Thyroid gland (tissue), 4 donors: ENCODE data around the gene RAB11A. TPM values are rescaled to one million over a fixed set of nuclear protein-coding genes. Genes with fewer than 3 reads are reported as not detected.
A peak's percentile ranks its signal among the peaks of the same experiment; 100 is the strongest.
"Not testable (repeated sequence)": the region's sequence is repeated elsewhere in the genome, so short reads cannot be mapped to it uniquely, and the experiment has no call there.

Experiments
- DNase-seq, 2 donors: peaks; one replicate each; pipeline ENCODE4 v3.0.0-alpha.2; 2019
- H3K27ac ChIP-seq, 3 donors: fragments of 200-600 bp; sonication (generic); 1 replicate in 2 of 3; 2 replicates in 1 of 3; pipeline ENCODE4 v1.5.1; 2016 to 2019; ENCODE audit warnings: mild to moderate bottlenecking in 1 of 3, moderate library complexity in 1 of 3
- H3K27me3 ChIP-seq: fragments of 200-600 bp; sonication (generic); one replicate; pipeline ENCODE4 v1.5.1; 2019
- H3K36me3 ChIP-seq, 2 donors: fragments of 200-600 bp; sonication (generic); one replicate each; pipeline ENCODE4 v1.5.1; 2016 to 2019
- H3K4me1 ChIP-seq, 2 donors: fragments of 200-600 bp; sonication (generic); one replicate each; pipeline ENCODE4 v1.5.1; 2017 to 2019
- H3K4me3 ChIP-seq, 3 donors: fragments of 200-600 bp; sonication (generic); replicated peaks in 1 of 3; 1 replicate in 2 of 3; 2 replicates in 1 of 3; pipeline ENCODE4 v1.5.1; 2016; ENCODE audit warnings: mild to moderate bottlenecking in 1 of 3
- H3K9me3 ChIP-seq: fragments of 200-600 bp; sonication (generic); one replicate; pipeline ENCODE4 v1.5.1; 2017
- CTCF ChIP-seq, 6 experiments: fragments of 200-600 bp in 3 of 6; fragments of 450-650 bp in 3 of 6; sonication (generic) in 3 of 6; IDR thresholded peaks; one replicate each; pipeline ENCODE4 v1.5.1; 2016 to 2019; ENCODE audit warnings: antibody characterized with exemption in 6 of 6, mild to moderate bottlenecking in 2 of 6, inconsistent platforms in 1 of 6, moderate library complexity in 1 of 6
- POLR2A ChIP-seq, 2 donors: fragments of 450-650 bp; IDR thresholded peaks; one replicate each; pipeline ENCODE4 v1.6.1; 2017; ENCODE audit warnings: antibody characterized with exemption in 2 of 2, mild to moderate bottlenecking in 2 of 2, moderate library complexity in 1 of 2
- WGBS, 2 donors: methylation state at CpG; one replicate each; pipeline ENCODE4 v1.1.5; 2017; 5-methylcytosine and 5-hydroxymethylcytosine counted together
- intact Hi-C: fragments of 100-400 bp; cut with DNase I; formaldehyde crosslinking; loops from one replicate; pipeline ENCODE4 v1.15.1; 2023
- total RNA-seq, 4 donors: library from RNA; depleted of rRNA; stranded (reverse); fragments of >200 nt; gene quantifications; one replicate each; pipeline ENCODE4 v1.2.3, GENCODE V29; 2016

The RAB11A gene
- total RNA-seq, 4 donors from 2014 or later, result 201 to 369 (median 280) TPM

GRCh38 chr15:65868546-65869125 is 655 bp upstream of the RAB11A start:
- intact Hi-C loops, result no loop called here
- Histone ChIP-seq H3K9me3 (no peaks in the 10 kb centered on the region), H3K4me3 (peak overlapping the region in 2 of 3 donors; percentile 93 to 95), H3K36me3 (no peaks in the 10 kb centered on the region), H3K27me3 (no peaks in the 10 kb centered on the region), H3K27ac (peak overlapping the region in 2 of 3 donors; percentile 88 to 89), H3K4me1 (peaks cover 12 to 18% of the 10 kb centered on the region in 2 donors)
- TF ChIP-seq CTCF (IDR thresholded peaks at IDR 0.05), result no peak
- TF ChIP-seq POLR2A (IDR thresholded peaks at IDR 0.05), result no peak
- no peak for DNase-seq
- WGBS, 2 donors, result 64 to 67% methylated on average over 11 of the region's 11 CpGs

- peak; percentile 57 to 63 for DNase-seq
- Histone ChIP-seq H3K4me3 (peak overlapping the region; percentile 93 to 100 (median 95)), H3K27me3 (no peaks in the 10 kb centered on the region), H3K36me3 (no peaks in the 10 kb centered on the region), H3K4me1 (peaks cover 13 to 18% of the 10 kb centered on the region in 2 donors), H3K27ac (peak overlapping the region; percentile 88 to 93 (median 89)), H3K9me3 (no peaks in the 10 kb centered on the region)
- TF ChIP-seq POLR2A (IDR thresholded peaks at IDR 0.05) (peak in 1 of 2 donors; percentile 29), CTCF (IDR thresholded peaks at IDR 0.05) (no peak)
- intact Hi-C loops, result no loop called here
- WGBS, 2 donors, result 1 to 2% methylated on average over 43 of the region's 43 CpGs
These were observed 922 bp downstream of the RAB11A start for GRCh38 chr15:65869954-65870871.

- Histone ChIP-seq H3K4me3 (peak overlapping the region in 2 of 3 donors; percentile 93 to 100), H3K9me3 (no peaks in the 10 kb centered on the region), H3K36me3 (no peaks in the 10 kb centered on the region), H3K27ac (peak overlapping the region; percentile 88 to 93 (median 89)), H3K4me1 (peaks cover 16 to 18% of the 10 kb centered on the region in 2 donors), H3K27me3 (no peaks in the 10 kb centered on the region)
- no peak for DNase-seq
- peak in 1 of 2 donors; percentile 0 for TF ChIP-seq POLR2A (IDR thresholded peaks at IDR 0.05)
- TF ChIP-seq CTCF (IDR thresholded peaks at IDR 0.05), result no peak
- intact Hi-C loops, result no loop called here
- WGBS, 2 donors, result 46 to 48% methylated on average over 2 of the region's 2 CpGs
These were observed 1.7 kb downstream of the RAB11A start for GRCh38 chr15:65870889-65871533.

- H3K4me3 ChIP-seq, DNase-seq, intact Hi-C loops, H3K27ac ChIP-seq, H3K36me3 ChIP-seq, H3K9me3 ChIP-seq, H3K27me3 ChIP-seq: not testable (repeated sequence)
- peaks cover 18 to 20% of the 10 kb centered on the region in 2 donors for H3K4me1 ChIP-seq
- 77 to 85% methylated on average over 9 of the region's 9 CpGs for whole genome bisulfite sequencing, 2 donors
These were observed 2.6 kb downstream of the RAB11A start for GRCh38 chr15:65871886-65872285.

GRCh38 chr15:65872596-65872995 is 3.3 kb downstream of the RAB11A start:
- whole genome bisulfite sequencing, 2 donors, result 83 to 87% methylated on average over 5 of the region's 5 CpGs
- DNase-seq, result not testable (repeated sequence)

More at GRCh38 chr15:65872596-65872995, 3.3 kb downstream of the RAB11A start:
- H3K27me3 ChIP-seq, H3K36me3 ChIP-seq, H3K4me3 ChIP-seq, H3K9me3 ChIP-seq, intact Hi-C loops: not testable (repeated sequence)
- peaks cover 18 to 20% of the 10 kb centered on the region in 2 donors for H3K4me1 ChIP-seq
- H3K27ac ChIP-seq, result peak overlapping the region in 1 of 3 donors; percentile 27
